Natural killer cell (primary cell): ENCODE data around the gene C17orf78. TPM values are rescaled to one million over a fixed set of nuclear protein-coding genes. Genes with fewer than 3 reads are reported as not detected.
A peak's percentile ranks its signal among the peaks of the same experiment; 100 is the strongest.

Experiments
- ATAC-seq, 3 donors: fragments of 150-1000 bp in 2 of 3; fragments of 200-7000 bp in 1 of 3; cut with Tn5 transposase; 1 replicate in 1 of 3; 2 replicates in 2 of 3; pipeline ENCODE4 v1.10.0; 2021; ENCODE audit warnings: mild to moderate bottlenecking in 2 of 3, moderate library complexity in 2 of 3
- DNase-seq, 2 donors: peaks; one replicate each; pipeline versions ENCODE4 v3.0.0 to v3.0.0-alpha.2; 2013 to 2021; ENCODE audit warnings: mixed read lengths in 1 of 2
- H3K27ac ChIP-seq: one replicate; pipeline ENCODE4 v1.5.1; 2013; ENCODE audit warnings: mild to moderate bottlenecking, low read length
- H3K27me3 ChIP-seq: one replicate; pipeline ENCODE4 v1.6.1; 2013; ENCODE audit warnings: low read length; ENCODE audit not compliant: control insufficient read depth, insufficient read depth
- H3K36me3 ChIP-seq: one replicate; pipeline ENCODE4 v1.6.1; 2013; ENCODE audit warnings: low read length; ENCODE audit not compliant: control insufficient read depth, insufficient read depth
- H3K4me1 ChIP-seq: one replicate; pipeline ENCODE4 v1.6.1; 2013; ENCODE audit warnings: low read length; ENCODE audit not compliant: control insufficient read depth, insufficient read depth
- H3K4me3 ChIP-seq: one replicate; pipeline ENCODE4 v1.5.1; 2013; ENCODE audit warnings: low read length
- H3K9me3 ChIP-seq: one replicate; pipeline ENCODE4 v1.6.1; 2013; ENCODE audit warnings: low read length; ENCODE audit not compliant: control insufficient read depth, insufficient read depth
- H3K27ac Mint-ChIP-seq, 2 donors: one replicate each; pipeline ENCODE4 v1.8.0; 2022; ENCODE audit warnings: mild to moderate bottlenecking in 2 of 2, mixed read lengths in 2 of 2, moderate library complexity in 1 of 2
- H3K27me3 Mint-ChIP-seq, 2 donors: one replicate each; pipeline ENCODE4 v1.8.0; 2022; ENCODE audit warnings: low read depth in 2 of 2, mixed read lengths in 2 of 2
- H3K36me3 Mint-ChIP-seq: one replicate; pipeline ENCODE4 v1.8.0; 2022; ENCODE audit warnings: mixed read lengths
- H3K4me1 Mint-ChIP-seq, 2 donors: one replicate each; pipeline ENCODE4 v1.8.0; 2022; ENCODE audit warnings: mixed read lengths in 2 of 2
- H3K4me3 Mint-ChIP-seq: one replicate; pipeline ENCODE4 v1.8.0; 2022; ENCODE audit warnings: mild to moderate bottlenecking, moderate library complexity, mixed read lengths
- H3K9me3 Mint-ChIP-seq, 2 donors: one replicate each; pipeline ENCODE4 v1.8.0; 2022; ENCODE audit warnings: mixed read lengths in 2 of 2
- CTCF ChIP-seq: fragments of 200-600 bp; IDR thresholded peaks from one replicate; pipeline ENCODE4 v1.8.0; 2022; ENCODE audit warnings: antibody characterized with exemption
- WGBS: methylation state at CpG from one replicate; pipeline ENCODE4 v1.1.7; 2013; ENCODE audit warnings: missing lambda C conversion rate; ENCODE audit not compliant: insufficient coverage; 5-methylcytosine and 5-hydroxymethylcytosine counted together
- intact Hi-C: fragments of 100-400 bp; cut with micrococcal nuclease; formaldehyde crosslinking; loops from one replicate; pipeline ENCODE4 v1.14.2; 2022
- total RNA-seq, 4 donors: library from RNA; stranded (reverse); fragments of 120-200 nt in 1 of 4; gene quantifications; one replicate each; pipeline versions ENCODE4 v1.2.3 to v1.2.4, GENCODE V29; 2013 to 2022

The C17orf78 gene
- total RNA-seq, 3 donors from 2014 or later (not counting 1 experiment from before 2014, with no cell fraction given): not detected

GRCh38 chr17:37373530-37374159 is 2.1 kb upstream of the C17orf78 start:
- Histone ChIP-seq H3K27me3 (no peaks in the 10 kb centered on the region), H3K4me1 (no peaks in the 10 kb centered on the region), H3K4me3 (no peak overlapping the region), H3K27ac (no peak overlapping the region), H3K9me3 (no peaks in the 10 kb centered on the region), H3K36me3 (no peaks in the 10 kb centered on the region)
- H3K27ac Mint-ChIP-seq: no peak overlapping the region
- intact Hi-C loops: loop anchor here (2.0 to 5.0 kb wide), 2 partner anchors 419 to 771 kb away; no protein-coding TSS in a partner anchor
- H3K36me3 Mint-ChIP-seq: no peaks in the 10 kb centered on the region
- 16% methylated on average over 3 of the region's 4 CpGs for WGBS
- peaks cover 0 to 7% of the 10 kb centered on the region in 2 donors for H3K4me1 Mint-ChIP-seq
- DNase-seq (peak; percentile 29 to 84), ATAC-seq (peak; percentile 76 to 99 (median 98))
- no peaks in the 10 kb centered on the region for H3K27me3 Mint-ChIP-seq
- peak; percentile 76 for TF ChIP-seq CTCF
- no peaks in the 10 kb centered on the region for H3K9me3 Mint-ChIP-seq
- no peak overlapping the region for H3K4me3 Mint-ChIP-seq

- WGBS: no CpG with 5 or more reads among the region's 1 CpG
- ATAC-seq: no peak
Observed at GRCh38 chr17:37382056-37382455, 6.3 kb downstream of the C17orf78 start.

GRCh38 chr17:37384560-37385149 is 8.9 kb downstream of the C17orf78 start:
- no peak overlapping the region for H3K27ac Mint-ChIP-seq
- Histone ChIP-seq H3K36me3 (no peaks in the 10 kb centered on the region), H3K4me1 (no peaks in the 10 kb centered on the region), H3K9me3 (no peaks in the 10 kb centered on the region), H3K27me3 (no peaks in the 10 kb centered on the region), H3K27ac (no peak overlapping the region), H3K4me3 (no peak overlapping the region)
- H3K4me3 Mint-ChIP-seq: no peak overlapping the region
- TF ChIP-seq CTCF: no peak
- intact Hi-C loops: no loop called here
- ATAC-seq (no peak), DNase-seq (no peak)
- no peaks in the 10 kb centered on the region for H3K9me3 Mint-ChIP-seq
- WGBS: 84% methylated on average over 3 of the region's 3 CpGs
- no peaks in the 10 kb centered on the region for H3K36me3 Mint-ChIP-seq
- no peaks in the 10 kb centered on the region for H3K27me3 Mint-ChIP-seq
- H3K4me1 Mint-ChIP-seq: no peaks in the 10 kb centered on the region

More at GRCh38 chr17:37382056-37382455, 6.3 kb downstream of the C17orf78 start:
- no peak overlapping the region for H3K4me3 ChIP-seq
- Mint-ChIP-seq H3K36me3 (no peaks in the 10 kb centered on the region), H3K4me3 (no peak overlapping the region), H3K27me3 (no peaks in the 10 kb centered on the region), H3K4me1 (no peaks in the 10 kb centered on the region), H3K27ac (no peak overlapping the region), H3K9me3 (no peaks in the 10 kb centered on the region)
- no peak for TF ChIP-seq CTCF
- H3K27ac ChIP-seq: no peak overlapping the region
- no peaks in the 10 kb centered on the region for H3K36me3 ChIP-seq
- H3K4me1 ChIP-seq: no peaks in the 10 kb centered on the region
- no peak for DNase-seq
- intact Hi-C loops: no loop called here
- H3K9me3 ChIP-seq: no peaks in the 10 kb centered on the region
- no peaks in the 10 kb centered on the region for H3K27me3 ChIP-seq
